GM18502 (cell line): ENCODE measurements around the gene ADGRL3.
"Not testable (repeated sequence)": the region's sequence is repeated elsewhere in the genome, so short reads cannot be mapped to it uniquely, and the experiment has no call there.

ENCODE experiments used
- ATAC-seq: cut with Tn5 transposase; IDR thresholded peaks from one replicate; pipeline ENCODE4 v1.9.1; 2021; ENCODE audit warnings: mild to moderate bottlenecking; ENCODE audit not compliant: unreplicated experiment, poor library complexity

The ADGRL3 gene

DNA sequence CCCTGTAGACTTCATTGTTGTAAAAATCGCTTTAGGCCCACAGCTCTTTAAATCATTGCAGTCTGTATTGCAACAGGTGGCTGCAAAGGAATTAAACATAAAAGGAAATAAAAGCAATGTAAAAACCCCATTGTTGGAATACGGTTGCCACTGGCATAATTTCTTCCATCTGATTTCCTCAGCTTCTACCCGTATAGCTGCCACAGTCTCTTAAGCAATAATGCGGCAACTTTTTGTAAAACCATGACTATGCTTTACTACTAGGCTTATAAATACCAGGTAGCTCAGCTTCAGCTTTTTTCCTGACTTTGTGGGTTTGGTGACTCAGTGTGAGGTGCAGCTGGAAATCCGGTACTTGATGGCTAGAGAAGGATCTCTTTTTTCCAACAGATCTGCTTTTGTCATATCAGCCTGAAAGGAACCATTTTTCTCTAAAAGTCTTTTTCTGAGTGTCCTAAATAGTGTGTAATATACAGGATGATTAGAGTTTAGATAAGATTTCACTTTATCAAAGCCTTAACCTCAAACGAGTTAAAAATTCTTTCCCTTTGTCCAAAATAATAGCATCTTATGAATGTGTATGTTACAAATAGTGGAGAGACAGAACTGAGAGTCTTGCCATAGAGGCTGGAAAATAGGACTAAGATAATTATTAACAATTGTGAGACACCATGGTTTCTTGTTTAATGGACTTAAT, 268.0 kb downstream of the ADGRL3 start:
- ATAC-seq, result no peak

DNA sequence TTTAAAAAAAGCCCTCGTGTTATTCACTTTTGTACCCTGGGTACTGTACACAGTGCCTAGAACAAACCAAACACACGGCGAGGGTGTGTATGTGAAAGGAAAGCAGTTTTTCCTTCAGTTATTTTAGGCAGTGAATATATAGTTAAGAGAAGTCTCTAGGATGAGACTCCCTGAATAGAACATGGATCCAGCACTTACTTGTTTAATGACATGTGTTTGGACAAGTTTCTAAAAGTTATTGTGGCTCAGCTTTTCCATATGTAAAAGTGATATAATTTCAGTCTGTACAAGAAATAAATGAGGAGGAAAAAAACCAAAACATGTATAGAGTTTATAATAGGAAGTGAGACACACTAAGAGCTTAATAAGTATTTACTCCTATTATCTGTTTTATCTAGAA, 273.2 kb downstream of the ADGRL3 start:
- ATAC-seq, result no peak

DNA sequence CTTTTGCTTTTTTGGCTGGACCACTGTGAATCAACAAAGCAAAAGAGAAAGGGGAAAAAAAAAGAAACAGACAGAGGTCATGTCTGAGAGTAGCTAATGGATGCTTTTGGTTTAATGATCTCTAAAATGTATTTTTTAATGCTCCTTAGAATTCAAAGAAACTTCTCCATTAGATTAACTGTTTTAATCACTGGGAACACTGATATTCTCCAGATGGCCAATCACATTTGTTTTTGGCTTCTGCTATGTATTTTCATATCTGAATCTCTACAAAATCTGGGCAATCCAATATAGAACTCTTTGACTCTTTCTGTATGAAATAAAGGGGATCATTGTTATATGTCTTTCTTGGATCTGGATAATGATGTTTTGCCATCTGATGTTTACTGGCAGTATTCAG, 278.2 kb downstream of the ADGRL3 start:
- no peak for ATAC-seq

DNA sequence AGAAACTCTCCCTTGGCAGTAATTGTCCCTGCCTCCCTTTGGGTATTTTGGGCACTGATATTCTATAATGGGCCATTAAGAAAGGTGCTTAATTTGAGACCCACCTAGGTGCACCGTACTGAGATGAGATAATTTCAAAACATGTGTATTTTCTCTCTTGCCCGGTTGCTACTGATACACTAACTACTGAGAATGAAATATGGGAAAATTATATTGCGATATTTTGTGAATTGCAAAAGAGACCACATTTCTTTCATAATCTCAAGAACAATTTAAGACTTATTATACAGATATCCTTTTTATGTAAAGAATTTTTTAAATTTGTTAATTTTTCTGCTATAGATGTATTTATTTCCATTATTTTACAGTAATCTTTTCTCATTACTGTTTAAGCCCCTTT, 284.9 kb downstream of the ADGRL3 start:
- no peak for ATAC-seq

DNA sequence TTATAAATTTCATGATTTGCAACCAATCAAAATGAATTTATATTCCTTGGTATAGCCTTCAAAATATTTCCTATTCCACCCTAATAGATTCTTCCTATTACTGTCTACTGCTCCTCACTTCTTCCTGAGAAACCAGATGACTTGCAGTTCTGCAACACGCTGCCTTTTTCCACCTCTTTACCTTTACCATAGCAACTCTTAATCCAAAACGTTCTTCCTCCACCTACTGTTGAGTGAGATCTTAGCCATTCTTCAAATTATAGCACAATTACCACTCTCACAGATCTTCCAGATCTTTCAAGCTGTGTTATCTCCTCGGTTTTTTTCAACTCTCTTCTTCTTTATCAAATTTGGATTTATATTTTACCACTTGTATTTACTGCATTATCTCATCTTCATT, 289.8 kb downstream of the ADGRL3 start:
- ATAC-seq, result no peak

DNA sequence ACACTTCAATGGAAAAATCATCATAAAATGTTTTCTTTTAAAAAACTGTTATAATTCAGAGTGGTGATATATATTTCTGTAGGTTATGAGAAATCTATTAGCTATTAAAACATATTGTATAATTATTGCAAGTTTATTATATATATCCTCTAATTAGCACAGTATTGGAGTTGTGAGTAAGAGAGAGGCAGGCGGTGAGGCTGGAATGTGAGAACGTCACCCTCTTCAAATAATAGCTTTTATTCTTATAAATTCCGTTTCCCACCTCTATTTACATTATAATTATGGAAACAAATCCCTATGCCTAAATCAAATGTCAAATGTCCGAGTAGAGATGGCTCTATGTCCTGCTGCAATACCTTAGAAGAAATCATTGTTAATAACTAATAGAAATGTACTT, 292.9 kb downstream of the ADGRL3 start:
- ATAC-seq, result no peak

DNA sequence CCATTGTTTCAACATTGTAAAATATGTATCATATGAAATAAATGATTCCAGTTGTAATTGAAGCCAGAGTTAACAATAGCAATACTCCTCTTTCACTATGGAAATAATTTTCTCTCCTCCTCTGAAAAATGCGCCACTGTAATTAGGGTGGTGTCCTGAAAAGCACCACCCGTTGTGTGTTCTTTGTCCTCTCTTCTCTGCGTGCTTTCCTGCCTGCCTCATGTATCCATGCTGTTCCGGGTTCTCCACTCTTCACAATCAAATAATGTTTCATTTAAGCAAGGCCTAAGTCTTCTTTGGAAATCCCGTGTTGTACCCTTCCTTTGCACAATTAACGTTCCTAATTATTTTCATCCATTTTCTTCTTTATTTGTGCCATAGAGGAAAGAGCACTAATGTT, 293.3 kb downstream of the ADGRL3 start:
- ATAC-seq, result no peak

DNA sequence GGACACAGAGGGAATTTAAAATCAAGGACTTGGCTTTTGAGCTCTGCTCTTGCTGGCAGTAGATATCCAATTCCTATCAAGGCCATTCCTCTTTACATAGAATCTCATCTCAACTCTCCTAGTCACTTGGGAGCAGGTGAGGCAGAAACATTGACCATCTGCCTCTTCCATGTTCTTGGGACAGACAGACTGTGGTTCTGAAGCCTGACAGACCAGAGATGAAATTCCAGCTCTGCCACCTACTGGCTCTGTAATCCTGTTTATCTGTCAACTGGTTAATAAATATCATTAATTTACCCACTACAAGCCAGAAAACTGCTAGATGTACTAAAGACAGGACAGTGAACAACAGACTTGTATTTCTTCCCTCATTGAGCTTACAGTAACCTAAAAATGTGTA, 300.8 kb downstream of the ADGRL3 start:
- no peak for ATAC-seq

DNA sequence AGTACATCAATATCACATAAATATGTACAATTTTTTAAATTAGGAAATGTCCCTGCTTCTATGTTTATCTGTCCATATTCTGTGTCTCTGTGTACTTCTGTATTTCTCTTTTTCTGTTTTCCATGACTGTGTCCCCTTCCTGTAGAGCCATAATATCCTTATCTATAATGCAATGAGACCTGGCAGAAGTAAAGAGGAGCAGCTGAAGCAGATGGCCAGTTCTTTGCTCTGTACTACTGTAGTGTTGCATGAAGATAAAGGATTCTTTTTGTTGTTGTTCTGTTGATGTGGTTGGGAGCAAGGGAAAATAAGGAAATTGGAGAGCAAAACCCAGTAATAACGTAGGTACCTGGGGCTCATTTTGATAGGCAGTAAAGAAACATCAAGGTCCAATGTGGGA, 301.7 kb downstream of the ADGRL3 start:
- no peak for ATAC-seq

DNA sequence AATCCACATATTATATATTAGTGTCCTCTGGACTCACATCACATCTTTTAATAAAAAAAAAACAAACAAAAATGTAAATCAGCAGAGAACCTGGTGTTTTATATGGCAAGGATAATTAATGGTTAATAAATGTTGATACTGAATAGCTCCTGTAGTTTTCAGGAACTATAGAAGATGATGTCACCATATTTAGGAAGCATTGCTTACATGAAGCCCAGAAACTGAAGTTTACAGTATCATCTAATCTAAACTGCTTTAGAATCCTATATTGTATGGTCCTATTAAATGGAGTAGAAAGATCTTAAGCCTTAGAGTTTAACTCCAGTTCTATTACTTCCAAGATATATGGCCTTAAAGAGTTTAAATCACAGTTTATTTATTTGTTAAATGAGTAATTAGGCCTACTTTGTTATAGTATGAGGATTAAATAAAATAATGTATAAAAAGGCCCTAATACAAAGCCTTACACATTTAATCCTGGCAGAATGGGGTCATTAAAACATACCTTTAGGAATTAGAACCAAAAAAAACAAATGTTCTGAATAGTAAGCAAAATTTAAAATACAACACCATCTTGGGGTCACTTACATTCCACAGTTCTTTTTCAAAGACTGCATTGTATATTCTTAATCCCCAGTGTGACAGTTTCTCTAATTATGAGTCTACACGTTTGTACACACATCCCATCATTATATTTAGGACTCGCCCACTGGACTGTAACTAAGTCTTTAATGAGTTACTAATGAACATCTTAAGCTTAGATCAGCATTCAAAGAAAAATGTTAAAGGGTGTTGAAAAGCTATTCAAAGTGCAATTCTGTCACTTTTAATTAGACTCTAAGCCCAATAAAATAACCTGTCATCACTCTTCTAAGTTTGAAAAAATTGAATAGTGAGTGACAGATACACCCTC, 305.9 kb downstream of the ADGRL3 start:
- ATAC-seq, result no peak

DNA sequence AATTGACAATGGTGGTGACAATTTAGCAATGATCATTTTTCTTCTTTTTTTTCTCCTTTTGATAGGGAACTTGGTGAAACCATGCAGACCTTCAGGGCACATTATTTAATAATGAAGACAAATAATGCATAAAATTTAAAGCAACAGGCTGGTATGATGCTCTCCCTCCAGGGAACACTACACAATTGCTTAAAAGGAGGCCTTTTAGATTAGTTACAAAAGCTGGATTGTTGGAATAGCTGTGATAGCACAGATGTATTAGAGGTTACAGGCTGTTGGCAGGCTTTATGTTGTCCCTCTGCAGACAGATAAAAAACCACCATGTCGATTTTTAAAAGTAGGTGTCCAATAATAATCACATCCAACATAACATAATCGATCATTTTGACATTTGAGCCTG, 307.0 kb downstream of the ADGRL3 start:
- no peak for ATAC-seq

DNA sequence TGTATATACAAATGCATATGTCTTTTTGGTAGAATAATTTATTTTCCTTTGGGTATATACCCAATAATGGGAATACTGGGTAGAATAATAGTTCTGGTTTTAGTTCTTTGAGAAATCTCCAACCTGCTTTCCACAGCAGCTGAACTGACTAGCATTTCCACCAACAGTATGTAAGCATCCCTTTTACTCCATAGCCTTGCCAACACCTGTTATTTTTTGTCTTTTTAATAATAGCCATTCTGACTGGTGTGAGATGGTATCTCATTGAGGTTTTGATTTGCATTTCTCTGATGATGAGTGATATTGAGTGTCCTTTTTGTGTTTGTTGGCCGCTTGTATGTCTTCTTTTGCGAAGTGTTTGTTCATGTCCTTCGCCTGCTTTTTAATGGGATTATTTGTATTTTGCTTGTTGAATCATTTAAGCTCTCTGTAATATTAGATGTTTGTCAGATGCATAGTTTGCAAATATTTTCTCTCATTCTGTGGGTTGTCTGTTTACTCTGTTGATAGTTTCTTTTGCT, 309.7 kb downstream of the ADGRL3 start:
- ATAC-seq, result not testable (repeated sequence)

DNA sequence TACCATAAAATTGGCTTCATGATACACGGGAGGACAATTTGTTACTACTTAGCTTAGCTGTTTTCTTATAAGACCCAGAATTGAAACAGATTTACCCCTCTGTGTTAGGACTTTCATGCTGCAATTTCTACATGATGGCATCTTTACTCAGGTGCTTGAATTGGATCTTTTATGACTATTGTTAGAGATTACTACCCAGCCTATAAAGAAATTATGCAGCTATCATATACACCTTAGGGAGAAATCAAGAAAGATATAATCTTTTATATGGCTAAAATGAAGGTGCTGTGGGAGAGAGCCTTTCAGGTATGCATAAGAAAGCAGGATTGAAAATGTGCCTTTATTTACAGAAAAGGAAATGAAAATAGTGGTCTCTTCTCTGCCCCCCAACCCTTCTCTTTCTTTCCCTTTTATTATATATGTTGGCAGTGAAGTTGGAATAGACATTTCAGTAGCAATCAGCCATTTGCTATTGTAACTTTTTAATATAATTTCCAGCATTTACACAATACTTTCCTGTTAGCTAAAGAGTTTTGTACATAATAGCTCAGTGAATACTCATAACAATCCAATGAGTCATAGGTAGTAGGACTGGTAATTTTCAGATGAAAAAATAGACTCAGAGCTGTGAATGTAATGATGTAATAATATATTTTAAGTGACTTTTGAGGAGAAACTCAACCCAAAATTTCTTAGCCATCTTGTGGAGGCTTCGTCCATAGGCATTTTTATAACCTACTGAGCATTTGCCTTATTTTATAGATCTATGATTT, 311.8 kb downstream of the ADGRL3 start:
- no peak for ATAC-seq

DNA sequence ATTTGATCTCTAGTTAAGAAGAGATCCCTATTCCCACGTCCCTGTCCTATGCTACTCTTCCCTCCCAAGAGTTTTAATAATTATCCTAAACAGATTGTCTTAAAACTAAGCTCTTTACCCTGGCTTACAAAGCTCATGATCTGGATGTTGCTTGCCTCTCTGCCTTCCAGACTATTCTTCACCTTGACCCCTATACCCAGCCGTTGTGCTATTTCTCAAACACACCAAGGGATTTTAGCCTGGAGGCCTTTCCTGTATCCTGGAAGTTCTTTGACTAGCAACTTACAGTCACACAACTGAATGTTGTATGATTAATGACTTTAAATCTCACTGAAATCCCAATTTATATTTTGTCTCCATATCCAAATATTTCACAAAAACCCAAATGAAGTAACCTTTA, 314.9 kb downstream of the ADGRL3 start:
- ATAC-seq, result no peak

DNA sequence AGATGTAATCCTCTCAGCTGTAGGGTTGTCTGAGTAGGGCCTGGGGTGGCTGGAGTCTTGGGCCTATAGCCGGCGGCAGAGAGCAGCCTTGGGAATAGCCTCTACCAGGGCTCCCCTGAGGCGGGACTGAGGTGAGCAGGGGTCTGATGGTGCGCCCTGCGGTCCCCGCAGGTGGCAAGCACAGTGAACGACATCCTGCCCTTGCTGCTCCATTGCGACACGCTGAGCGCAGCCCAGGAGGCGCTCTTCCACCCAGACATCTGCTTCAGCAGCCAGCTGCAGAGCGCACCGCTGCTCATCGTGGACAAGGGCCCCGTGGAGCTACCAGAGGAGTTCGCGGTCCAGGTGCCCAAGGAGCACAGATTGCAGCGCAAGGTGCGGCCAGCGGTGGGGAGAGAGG, 317.0 kb downstream of the ADGRL3 start:
- no peak for ATAC-seq

DNA sequence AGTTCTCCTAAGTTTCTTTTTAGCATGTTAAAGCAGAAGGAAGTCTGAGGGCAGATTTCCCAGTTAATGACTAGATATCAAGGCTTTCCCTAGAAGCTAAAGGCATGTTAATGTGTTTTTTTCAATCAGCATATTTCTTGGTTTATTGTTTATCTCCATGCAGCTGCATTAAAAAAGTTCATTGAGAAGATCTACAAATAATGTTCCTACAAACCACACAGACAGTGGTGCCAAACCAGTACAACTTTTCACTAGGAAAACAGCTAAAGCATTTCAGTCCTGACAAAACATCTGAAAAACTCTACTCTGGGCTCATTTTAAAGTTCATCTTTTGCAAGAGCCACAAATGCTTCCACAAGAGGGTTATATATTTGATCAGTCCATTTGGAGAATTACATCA, 320.0 kb downstream of the ADGRL3 start:
- no peak for ATAC-seq

DNA sequence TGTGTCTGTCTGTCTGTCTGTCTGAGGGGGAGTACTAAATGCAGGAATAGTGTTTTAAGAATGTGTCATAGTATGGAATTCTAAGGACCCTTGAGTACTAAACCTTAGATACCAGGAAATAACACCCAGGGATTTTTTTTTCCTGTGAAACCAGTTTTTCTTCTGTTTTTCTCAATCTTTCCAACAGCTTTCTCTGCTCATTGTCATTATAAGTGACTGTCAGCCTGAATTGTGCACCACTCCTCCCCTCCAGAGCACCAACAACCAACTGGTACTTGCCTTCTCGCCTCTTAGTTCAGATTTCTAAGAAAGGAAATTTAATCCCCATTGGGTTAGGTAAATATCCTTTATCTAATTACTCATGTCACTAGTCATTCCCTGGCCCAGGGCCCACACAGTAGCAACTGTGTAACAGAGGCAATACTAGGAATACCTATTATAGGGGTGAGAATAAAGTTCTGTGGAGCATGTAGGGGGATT, 320.6 kb downstream of the ADGRL3 start:
- ATAC-seq, result no peak

DNA sequence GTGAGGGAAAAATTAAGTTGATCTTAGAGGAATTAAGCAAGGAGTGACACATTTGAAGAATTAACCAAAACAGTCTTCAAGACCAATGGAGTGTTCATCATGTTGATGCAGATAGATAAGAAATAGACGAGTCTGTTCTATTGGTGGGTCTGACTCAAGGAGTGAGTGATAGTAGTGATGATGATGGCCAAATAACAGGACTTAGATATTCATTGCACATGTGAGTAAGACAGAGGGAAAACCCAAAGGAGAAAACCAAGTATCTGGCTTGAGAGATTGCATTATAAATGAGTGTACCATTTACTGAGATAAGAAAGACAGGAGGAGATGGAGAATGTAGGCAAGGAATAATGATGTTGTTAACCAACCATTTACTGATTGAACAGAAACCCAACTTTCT, 321.3 kb downstream of the ADGRL3 start:
- ATAC-seq, result no peak

DNA sequence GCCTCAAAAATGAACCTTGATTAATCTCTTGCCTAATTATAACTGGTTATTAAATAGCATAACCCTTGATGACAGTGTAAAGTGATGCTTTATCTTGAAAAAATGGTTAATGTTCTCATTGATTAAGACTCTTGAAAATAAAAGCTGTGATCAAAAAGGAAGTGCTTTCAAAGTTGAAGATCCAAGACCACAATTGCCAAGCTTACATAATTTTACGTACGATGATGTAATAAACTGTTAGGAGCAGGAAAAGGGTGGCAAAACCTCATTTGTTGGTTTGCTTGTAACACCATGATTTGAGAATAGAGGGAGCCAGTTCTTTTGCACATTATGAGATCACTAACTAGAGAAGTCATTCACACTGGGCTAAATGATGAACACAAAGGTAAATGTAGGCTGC, 322.2 kb downstream of the ADGRL3 start:
- no peak for ATAC-seq

DNA sequence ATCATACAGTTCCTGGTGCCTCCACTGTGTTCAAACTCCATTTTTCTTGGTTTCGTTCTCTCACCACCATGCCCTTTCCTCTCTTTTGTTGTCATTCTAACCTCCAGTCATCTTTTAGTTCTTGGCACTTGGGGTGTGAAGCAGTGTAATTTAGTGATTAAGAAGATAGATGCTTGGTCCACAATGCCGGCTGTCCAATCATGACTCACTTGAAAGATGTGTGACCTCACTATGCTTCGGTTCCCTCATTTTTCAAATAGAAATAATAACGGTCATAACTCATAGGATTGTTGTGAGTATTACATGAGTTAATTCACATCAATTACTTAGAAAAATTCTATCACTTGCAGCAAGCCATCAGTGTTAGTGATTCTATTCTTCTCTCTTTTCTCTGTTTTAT, 327.8 kb downstream of the ADGRL3 start:
- ATAC-seq, result no peak

DNA sequence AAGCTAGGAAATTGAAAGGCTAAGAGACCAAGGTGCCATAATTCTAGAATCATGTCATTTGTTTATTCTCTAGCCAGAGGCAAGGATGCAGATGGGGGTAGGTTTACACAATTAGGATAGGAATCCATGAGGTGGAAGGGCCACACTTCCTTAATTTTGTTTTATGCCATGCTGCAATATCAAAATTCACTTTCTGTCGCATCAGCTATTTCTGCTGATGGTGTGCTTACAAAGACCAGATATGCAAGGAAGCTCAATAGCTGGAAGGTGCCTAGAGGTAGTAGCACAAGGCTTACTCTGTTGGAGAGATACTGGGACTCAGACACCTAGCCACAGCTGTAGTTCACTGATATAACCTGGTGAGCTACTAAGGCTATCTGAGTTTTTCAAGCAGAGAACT, 328.5 kb downstream of the ADGRL3 start:
- no peak for ATAC-seq
